NT2/D1 (cell line): ENCODE results near the gene CUZD1.

ENCODE experiments used
- SUZ12 ChIP-seq: IDR thresholded peaks from 2 replicates; pipeline ENCODE4 v1.6.1; 2011; ENCODE audit not compliant: insufficient read length, insufficient read depth; ENCODE audit errors: extremely low read depth
- ZNF274 ChIP-seq: IDR thresholded peaks from 2 replicates; pipeline ENCODE4 v1.6.1; 2011; ENCODE audit warnings: mild to moderate bottlenecking, low read depth, low read length

- TF ChIP-seq ZNF274 (no peak), SUZ12 (no peak)
These were observed 4.1 kb downstream of the CUZD1 start for GRCh38 chr10:122841569-122841968.
